B cell (primary cell): ENCODE data around the gene PGA4.

Experiments
- CTCF ChIP-seq: fragments of 200-600 bp; IDR thresholded peaks from one replicate; pipeline ENCODE4 v1.8.0; 2022; ENCODE audit warnings: antibody characterized with exemption, mild to moderate bottlenecking
- EZH2 ChIP-seq: IDR thresholded peaks from 2 replicates; pipeline ENCODE4 v1.6.1; 2012; ENCODE audit warnings: borderline replicate concordance, low read depth, mild to moderate bottlenecking, moderate library complexity, low read length; ENCODE audit not compliant: insufficient read depth, poor library complexity, severe bottlenecking

- TF ChIP-seq CTCF (no peak), EZH2 (no peak)
These were observed 27.9 kb upstream of the PGA4 start for GRCh38 chr11:61194169-61194671.
